ENCODE measurements around the gene CAPN5.

The CAPN5 gene

DNA sequence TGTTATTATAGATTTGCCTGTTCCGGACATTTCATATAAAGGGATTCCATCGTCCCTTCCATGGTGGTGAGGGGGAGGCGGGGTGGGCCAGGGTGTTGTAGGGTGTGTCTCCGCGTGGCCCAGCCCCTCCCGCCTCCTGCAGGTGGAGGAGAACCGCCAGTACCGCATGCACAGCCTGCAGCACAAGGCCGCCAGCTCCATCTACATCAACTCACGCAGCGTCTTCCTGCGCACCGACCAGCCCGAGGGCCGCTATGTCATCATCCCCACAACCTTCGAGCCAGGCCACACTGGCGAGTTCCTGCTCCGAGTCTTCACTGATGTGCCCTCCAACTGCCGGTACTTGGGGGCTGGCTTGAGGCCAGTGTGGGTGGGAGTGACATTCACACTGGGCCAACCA is 53.8 kb downstream of the CAPN5 start:
- DNase-seq (ENCODE audit: low spot score): no peak
- TF ChIP-seq, protein P1, sequence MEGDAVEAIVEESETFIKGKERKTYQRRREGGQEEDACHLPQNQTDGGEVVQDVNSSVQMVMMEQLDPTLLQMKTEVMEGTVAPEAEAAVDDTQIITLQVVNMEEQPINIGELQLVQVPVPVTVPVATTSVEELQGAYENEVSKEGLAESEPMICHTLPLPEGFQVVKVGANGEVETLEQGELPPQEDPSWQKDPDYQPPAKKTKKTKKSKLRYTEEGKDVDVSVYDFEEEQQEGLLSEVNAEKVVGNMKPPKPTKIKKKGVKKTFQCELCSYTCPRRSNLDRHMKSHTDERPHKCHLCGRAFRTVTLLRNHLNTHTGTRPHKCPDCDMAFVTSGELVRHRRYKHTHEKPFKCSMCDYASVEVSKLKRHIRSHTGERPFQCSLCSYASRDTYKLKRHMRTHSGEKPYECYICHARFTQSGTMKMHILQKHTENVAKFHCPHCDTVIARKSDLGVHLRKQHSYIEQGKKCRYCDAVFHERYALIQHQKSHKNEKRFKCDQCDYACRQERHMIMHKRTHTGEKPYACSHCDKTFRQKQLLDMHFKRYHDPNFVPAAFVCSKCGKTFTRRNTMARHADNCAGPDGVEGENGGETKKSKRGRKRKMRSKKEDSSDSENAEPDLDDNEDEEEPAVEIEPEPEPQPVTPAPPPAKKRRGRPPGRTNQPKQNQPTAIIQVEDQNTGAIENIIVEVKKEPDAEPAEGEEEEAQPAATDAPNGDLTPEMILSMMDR (IDR thresholded peaks at IDR 0.05; ENCODE audit: extremely low read depth, insufficient read depth, missing control alignments): no peak
- in situ Hi-C loops (cut with MboI; ENCODE audit: low pct_unique_long_range_greater_than_20kb, low sequenced_read_pairs, unreplicated experiment): no loop called here

DNA sequence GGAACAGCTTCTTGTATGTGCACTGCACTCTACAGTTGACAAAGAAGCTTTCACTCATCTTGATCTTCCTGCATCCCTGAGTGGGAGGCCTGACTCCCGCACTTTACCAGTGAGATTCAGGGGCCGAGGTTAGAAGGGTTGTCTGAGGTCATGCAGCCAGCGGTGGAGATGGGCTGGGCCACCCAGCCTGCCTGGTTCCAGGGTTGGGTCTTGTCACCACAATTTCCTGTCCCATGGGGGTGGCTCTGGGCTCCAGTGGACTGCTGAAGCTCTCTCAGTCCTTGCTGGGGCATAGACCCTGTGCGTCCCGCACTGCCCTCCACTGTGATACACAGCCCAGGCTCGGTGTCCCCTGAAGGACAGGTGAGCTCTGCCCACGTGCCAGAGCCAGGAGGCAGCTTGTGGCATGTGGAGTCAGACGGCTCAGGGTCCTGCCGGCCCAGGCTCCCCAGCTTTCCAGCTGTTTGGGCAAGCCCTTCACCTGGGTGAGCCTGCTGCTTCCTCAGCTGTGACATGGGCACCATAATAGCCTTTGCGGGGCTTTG is 54.4 kb downstream of the CAPN5 start:
- in situ Hi-C loops (cut with MboI; ENCODE audit: low pct_unique_long_range_greater_than_20kb, low sequenced_read_pairs, unreplicated experiment): no loop called here
- TF ChIP-seq, protein P1 (IDR thresholded peaks at IDR 0.05; ENCODE audit: extremely low read depth, insufficient read depth, missing control alignments): no peak
- DNase-seq (ENCODE audit: low spot score): no peak

DNA sequence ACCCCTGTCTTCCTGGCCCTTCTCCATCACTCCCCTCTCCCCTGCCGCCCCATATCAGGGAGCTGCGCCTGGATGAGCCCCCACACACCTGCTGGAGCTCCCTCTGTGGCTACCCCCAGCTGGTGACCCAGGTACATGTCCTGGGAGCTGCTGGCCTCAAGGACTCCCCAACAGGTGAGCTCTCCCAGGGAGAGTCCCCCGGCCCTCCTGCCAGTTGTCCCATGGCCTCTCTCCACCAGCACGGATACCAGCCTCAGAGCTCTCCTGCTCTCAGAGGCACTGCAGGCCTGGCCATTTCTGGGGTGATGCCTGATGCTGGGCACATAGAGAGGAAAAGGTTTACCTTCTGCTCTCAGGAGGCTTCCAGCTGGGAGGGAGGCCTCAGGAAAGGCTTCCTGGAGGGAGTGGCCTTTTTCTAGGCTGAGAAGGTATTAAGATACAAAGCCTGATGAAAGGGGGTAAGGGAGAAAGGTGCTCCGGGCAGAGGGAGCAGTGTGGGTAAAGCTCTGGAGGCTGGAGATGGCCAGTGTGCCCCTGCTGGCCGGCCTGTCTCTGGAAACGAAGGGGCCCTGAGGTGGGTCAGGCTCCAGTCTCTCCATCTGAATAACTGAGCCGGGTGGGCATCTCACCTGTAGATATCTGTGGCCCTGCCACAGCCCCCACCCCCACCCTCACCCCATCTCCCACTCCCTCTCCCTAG is 55.3 kb downstream of the CAPN5 start:
- TF ChIP-seq, protein P1 (IDR thresholded peaks at IDR 0.05; ENCODE audit: extremely low read depth, insufficient read depth, missing control alignments): no peak
- in situ Hi-C loops (cut with MboI; ENCODE audit: low pct_unique_long_range_greater_than_20kb, low sequenced_read_pairs, unreplicated experiment): no loop called here
- DNase-seq (ENCODE audit: low spot score): no peak

DNA sequence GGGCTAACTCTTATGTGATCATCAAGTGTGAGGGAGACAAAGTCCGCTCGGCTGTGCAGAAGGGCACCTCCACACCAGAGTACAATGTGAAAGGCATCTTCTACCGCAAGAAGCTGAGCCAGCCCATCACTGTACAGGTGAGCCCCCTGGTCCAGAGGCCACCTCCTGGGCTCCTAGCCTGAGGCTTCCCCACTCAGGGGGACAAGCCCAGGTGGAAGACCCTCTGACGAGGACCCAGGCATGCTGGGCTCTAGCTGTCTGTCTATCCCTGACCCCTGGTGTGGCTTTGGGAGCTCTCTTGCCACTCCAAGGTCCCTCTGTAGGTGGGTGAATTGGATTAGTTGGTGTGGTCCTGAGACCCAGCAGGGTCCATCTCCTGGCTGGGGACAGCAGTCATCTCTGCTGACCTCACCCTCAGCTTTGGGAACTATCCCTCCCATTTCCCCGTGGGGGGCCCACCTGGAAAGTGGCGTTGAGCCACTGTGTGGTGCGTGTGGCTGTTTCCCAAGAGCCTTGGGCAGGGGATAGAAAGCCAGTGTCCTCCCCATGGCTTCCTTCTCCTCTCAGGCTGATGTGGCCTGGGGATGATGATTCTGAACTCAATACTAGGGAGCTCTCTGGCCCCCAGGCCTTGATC is 55.9 kb downstream of the CAPN5 start:
- in situ Hi-C loops (cut with MboI; ENCODE audit: low pct_unique_long_range_greater_than_20kb, low sequenced_read_pairs, unreplicated experiment): no loop called here
- no peak for DNase-seq (ENCODE audit: low spot score)
- TF ChIP-seq, protein P1 (IDR thresholded peaks at IDR 0.05; ENCODE audit: extremely low read depth, insufficient read depth, missing control alignments): no peak

DNA sequence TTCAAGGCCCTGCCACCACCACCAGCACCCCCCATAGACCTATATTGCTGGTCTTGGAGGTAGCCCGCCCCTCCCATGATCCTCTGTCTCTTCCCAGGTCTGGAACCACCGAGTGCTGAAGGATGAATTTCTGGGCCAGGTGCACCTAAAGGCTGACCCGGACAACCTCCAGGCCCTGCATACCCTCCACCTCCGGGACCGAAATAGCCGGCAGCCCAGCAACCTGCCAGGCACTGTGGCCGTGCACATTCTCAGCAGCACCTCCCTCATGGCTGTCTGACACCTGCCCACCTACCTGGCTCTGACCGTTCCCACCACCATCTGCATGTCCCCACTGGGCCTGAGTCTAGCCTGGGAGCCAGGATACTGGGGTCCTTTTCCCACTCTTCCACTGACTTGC is 56.8 kb downstream of the CAPN5 start:
- in situ Hi-C loops (cut with MboI; ENCODE audit: low pct_unique_long_range_greater_than_20kb, low sequenced_read_pairs, unreplicated experiment): no loop called here
- TF ChIP-seq, protein P1 (IDR thresholded peaks at IDR 0.05; ENCODE audit: extremely low read depth, insufficient read depth, missing control alignments): no peak
- no peak for DNase-seq (ENCODE audit: low spot score)

DNA sequence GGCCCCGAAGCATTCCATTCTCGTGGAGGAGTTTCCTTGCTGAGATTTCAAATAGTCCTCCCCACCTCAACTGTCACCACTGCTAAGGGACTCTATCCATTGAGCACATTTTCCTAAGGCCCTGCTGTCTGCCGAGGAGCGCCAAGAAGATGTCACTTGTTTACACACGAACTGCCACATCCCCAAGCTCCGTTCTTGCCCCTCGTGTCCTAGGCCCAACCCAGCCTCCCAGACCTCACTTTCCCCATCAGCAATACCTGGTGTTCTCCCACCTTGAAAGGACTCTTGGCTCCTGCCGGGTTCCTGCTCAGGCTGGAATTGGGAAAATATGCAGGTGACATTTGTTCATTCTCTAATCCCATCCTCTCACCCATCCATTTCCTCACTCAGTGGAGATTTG is 57.3 kb downstream of the CAPN5 start:
- TF ChIP-seq, protein P1 (IDR thresholded peaks at IDR 0.05; ENCODE audit: extremely low read depth, insufficient read depth, missing control alignments): no peak
- DNase-seq (ENCODE audit: low spot score): no peak
- in situ Hi-C loops (cut with MboI; ENCODE audit: low pct_unique_long_range_greater_than_20kb, low sequenced_read_pairs, unreplicated experiment): no loop called here
